Muscle layer of duodenum (tissue), 2 donors: ENCODE results near the gene NRAP.
"Not testable (repeated sequence)": the region's sequence is repeated elsewhere in the genome, so short reads cannot be mapped to it uniquely, and the experiment has no call there.

Experiments
- H3K27ac ChIP-seq: one replicate; pipeline ENCODE4 v1.7.0; 2013; ENCODE audit warnings: mild to moderate bottlenecking, low read length
- H3K27me3 ChIP-seq: one replicate; pipeline ENCODE4 v1.7.0; 2013; ENCODE audit warnings: low read depth, mild to moderate bottlenecking, control low read depth, low read length
- H3K36me3 ChIP-seq, 2 donors: one replicate each; pipeline ENCODE4 v1.7.0; 2013; ENCODE audit warnings: low read length in 2 of 2, control low read depth in 1 of 2, mild to moderate bottlenecking in 1 of 2; ENCODE audit not compliant: insufficient read depth in 2 of 2, control insufficient read depth in 1 of 2
- H3K4me1 ChIP-seq, 2 donors: one replicate each; pipeline ENCODE4 v1.7.0; 2013; ENCODE audit warnings: low read length in 2 of 2, mild to moderate bottlenecking in 2 of 2, control low read depth in 1 of 2, moderate library complexity in 1 of 2; ENCODE audit not compliant: insufficient read depth in 2 of 2, control insufficient read depth in 1 of 2
- H3K4me3 ChIP-seq, 2 donors: one replicate each; pipeline ENCODE4 v1.7.0; 2013; ENCODE audit warnings: low read length in 2 of 2, low read depth in 1 of 2, mild to moderate bottlenecking in 1 of 2
- H3K9me3 ChIP-seq, 2 donors: one replicate each; pipeline ENCODE4 v1.7.0; 2013; ENCODE audit warnings: low read length in 2 of 2, control low read depth in 1 of 2, mild to moderate bottlenecking in 1 of 2; ENCODE audit not compliant: control insufficient read depth in 1 of 2
- donor health status: healthy.

Gene NRAP

DNA sequence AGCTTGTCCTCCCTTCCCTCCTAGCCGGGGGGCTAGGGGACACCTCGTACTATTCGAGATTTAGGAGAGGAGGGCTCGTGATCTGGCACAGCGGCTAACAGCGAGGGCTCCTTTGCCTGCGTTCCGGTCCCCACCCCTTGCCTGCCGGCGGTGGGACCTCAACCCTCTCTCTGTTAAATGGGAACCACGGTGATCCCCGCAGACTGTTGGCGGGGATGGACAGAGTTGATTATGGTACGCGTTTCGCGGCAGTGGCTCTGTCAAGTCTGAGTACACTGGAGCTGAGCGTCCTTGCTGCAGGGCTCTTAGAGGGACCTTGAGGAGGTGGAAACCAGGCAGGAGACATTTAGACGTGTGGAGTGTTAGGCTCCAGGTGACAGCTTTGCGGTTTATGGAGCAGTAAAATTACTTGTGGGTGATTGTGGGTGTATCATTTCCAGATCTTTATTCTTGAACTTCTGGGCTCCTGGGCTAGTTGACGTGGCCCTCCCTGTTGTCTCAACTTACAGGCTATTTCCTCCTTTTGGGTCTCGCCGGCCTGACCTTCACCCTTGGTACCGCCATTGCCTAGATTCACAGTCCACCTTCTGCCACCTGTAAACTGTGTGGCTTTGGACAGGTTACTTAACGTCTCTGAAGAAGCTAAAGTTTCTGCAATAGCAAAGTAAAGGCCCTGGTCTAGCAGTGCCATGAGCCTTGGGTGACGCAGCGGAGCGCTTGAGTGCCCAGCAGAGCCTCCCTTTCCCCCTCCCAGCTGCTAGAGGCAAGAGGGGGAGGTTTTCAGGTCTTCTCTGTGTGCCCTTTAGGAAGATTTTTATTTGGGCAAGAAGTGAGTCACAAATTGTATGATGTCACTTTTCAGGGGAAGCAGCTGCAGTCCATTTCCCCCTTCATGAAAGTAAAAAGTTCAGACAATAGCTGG is 16.6 kb upstream of the NRAP start:
- H3K36me3 ChIP-seq, result no peaks in the 10 kb centered on the region
- H3K27ac ChIP-seq, result peak overlapping the region; percentile 98
- H3K4me1 ChIP-seq, result peaks cover 4 to 6% of the 10 kb centered on the region in 2 donors
- H3K9me3 ChIP-seq, result no peaks in the 10 kb centered on the region
- peak overlapping the region; percentile 80 to 98 for H3K4me3 ChIP-seq
- no peaks in the 10 kb centered on the region for H3K27me3 ChIP-seq

DNA sequence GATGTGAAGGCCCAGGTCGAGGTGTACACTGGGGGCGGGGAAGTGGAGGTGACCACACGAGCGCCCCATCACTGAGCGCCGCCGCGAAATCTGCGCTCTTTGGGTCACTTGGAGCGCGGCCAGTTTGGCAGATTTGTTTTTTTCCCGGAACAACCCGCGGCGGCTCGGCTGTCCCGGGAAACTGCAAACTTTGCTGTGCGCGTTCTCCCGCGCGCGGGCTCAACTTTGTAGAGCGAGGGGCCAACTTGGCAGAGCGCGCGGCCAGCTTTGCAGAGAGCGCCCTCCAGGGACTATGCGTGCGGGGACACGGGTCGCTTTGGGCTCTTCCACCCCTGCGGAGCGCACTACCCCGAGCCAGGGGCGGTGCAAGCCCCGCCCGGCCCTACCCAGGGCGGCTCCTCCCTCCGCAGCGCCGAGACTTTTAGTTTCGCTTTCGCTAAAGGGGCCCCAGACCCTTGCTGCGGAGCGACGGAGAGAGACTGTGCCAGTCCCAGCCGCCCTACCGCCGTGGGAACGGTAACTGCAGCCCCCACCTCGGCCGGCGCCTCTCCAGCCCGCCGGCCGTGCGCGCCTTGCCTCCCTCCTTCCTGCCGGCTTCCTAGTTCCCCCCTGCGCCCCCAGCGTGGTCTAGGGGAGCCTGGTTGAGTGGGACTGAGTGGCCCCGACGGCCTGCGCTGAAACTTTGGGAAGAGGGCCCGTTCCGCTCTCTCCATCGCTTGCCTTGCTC is 15.8 kb upstream of the NRAP start, which contains the start of gene CASP7:
CASP7 (plus strand) TSS at position 450 of the 727 bp plus-strand sequence. CDS start 17,582 bp downstream, outside the sequence.
- Histone ChIP-seq H3K27me3 (no peaks in the 10 kb centered on the region), H3K36me3 (no peaks in the 10 kb centered on the region), H3K27ac (peak within 1 kb of the TSS; percentile 98), H3K4me3 (peak within 1 kb of the TSS; percentile 80 to 98), H3K9me3 (no peaks in the 10 kb centered on the region), H3K4me1 (peaks cover 4 to 6% of the 10 kb centered on the region in 2 donors)

DNA sequence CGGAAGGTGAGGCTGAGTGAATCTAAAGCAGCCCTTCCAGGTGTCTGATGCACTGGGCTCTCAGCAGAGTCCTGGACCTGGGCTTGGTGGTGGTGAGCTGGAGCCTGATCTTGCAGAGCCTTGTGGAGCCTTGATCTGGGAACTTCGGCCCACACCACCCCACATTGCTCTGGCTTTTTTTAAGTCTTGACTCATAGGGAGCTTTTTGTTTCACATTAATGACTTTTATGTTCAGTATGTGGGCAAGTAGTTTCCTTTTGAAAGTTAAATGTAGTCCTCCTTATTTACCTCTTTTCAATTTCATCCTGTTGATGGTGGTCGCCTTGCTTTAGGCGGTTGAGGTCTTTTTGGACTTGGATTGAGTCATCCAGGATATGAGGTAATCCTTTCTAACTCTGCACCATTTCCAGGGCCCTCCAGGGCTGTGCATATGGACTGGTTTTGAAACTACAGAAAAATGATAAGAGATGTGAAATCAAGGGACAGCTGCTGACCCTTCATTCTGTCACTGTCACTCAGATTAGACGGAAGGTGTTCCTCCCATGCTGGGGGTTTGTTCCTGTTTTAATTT is 2.9 kb upstream of the NRAP start:
- no peaks in the 10 kb centered on the region for H3K36me3 ChIP-seq
- H3K4me1 ChIP-seq, result no peaks in the 10 kb centered on the region
- peaks cover 0 to 8% of the 10 kb centered on the region in 2 donors for H3K9me3 ChIP-seq
- H3K27me3 ChIP-seq, result no peaks in the 10 kb centered on the region
- no peak overlapping the region for H3K27ac ChIP-seq
- no peak overlapping the region for H3K4me3 ChIP-seq

DNA sequence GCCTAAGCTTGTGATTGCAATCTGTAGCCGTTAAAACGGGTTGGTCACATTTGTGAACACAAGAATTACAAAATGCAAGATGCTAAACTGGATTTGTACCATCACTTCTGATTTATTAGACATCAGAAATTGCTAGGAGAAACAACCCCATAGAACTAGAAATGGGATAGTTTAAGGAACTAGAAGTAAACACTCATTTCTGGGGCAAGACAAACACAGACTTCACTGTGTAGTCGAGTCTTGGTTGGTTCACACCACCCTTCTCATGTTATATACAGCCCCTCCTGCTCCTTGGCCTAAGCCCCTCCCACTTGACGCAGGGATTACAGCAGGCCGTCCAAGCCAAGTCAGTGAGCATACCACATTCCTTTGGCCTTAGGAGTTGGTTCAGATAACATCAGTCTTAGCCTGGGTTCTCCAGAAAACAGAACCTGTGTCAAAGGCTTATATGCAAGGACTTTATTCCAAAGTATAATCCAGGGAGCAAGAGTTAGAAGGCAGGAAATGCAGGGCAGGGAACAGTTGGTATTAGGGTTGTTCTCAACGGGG is 2.0 kb upstream of the NRAP start:
- Histone ChIP-seq H3K27me3 (no peaks in the 10 kb centered on the region), H3K4me1 (no peaks in the 10 kb centered on the region), H3K4me3 (no peak overlapping the region), H3K36me3 (no peaks in the 10 kb centered on the region), H3K9me3 (peaks cover 0 to 8% of the 10 kb centered on the region in 2 donors), H3K27ac (no peak overlapping the region)

DNA sequence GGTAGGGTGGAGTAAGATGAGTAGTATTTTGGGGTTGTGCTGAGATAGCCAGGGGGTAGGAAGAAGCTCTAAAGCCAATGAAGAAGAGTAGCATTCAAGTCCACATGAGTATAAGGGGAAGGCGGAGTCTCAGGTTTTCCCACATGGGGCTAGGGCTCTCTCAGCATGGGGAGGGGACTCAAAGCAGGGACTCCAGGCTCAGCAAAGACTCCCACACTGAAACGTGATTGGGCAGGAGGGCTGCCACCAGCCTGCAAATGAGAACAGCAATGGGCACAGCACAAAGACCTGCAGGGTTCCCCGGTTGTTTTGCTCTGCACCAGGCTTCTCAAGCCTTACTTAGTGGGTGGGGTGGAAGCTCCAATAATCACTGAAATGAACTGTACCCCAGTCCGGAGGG is 1.5 kb upstream of the NRAP start:
- Histone ChIP-seq H3K9me3 (peaks cover 0 to 3% of the 10 kb centered on the region in 2 donors), H3K4me1 (no peaks in the 10 kb centered on the region), H3K27me3 (no peaks in the 10 kb centered on the region), H3K27ac (no peak overlapping the region), H3K4me3 (no peak overlapping the region), H3K36me3 (no peaks in the 10 kb centered on the region)

DNA sequence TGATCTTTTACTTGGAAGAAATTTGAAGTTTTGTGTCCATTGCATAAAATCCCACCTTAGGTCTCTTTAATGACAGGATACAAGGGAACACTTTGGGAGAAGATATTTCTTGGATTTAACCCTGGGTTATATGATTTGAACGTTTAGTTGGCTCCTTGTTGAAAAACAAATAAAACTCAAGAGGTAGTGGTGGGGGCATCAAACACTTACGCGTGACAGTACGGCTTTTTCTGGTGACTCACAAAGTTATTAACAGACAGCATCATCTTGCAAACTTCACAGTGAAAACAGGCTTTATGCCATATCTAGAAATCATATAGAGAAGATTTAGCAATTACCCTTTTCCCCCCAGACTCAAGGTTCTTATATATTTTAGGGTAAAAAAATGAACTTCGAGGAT is 699 bp downstream of the NRAP start:
- no peak overlapping the region for H3K27ac ChIP-seq
- H3K4me3 ChIP-seq, result no peak overlapping the region

DNA sequence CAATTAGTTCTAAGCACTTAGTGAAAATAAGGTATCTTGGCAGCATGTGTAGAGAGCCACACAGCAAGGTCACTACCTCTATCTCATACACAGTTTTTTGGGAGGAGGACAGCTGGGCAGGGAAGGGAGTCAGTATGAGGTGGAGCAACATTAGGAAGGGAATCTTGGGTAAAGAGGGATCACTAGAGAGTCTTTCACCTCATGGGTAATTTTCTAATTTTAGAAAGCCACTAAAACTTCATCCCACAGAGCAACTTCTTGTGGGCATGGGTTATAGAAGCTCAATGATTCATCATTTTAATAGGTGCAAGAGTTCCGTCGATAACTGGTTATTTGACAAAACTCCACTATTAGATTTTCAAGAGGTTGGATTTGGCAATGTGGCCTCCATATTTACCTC is 2.5 kb downstream of the NRAP start:
- H3K4me1 ChIP-seq, result no peaks in the 10 kb centered on the region
- no peaks in the 10 kb centered on the region for H3K36me3 ChIP-seq
- no peaks in the 10 kb centered on the region for H3K27me3 ChIP-seq
- no peak overlapping the region for H3K4me3 ChIP-seq
- H3K9me3 ChIP-seq, result no peaks in the 10 kb centered on the region
- no peak overlapping the region for H3K27ac ChIP-seq

More for the DNA sequence above, 699 bp downstream of the NRAP start:
- H3K36me3 ChIP-seq, result no peaks in the 10 kb centered on the region
- H3K4me1 ChIP-seq, result no peaks in the 10 kb centered on the region
- H3K27me3 ChIP-seq, result no peaks in the 10 kb centered on the region
- H3K9me3 ChIP-seq, result no peaks in the 10 kb centered on the region

DNA sequence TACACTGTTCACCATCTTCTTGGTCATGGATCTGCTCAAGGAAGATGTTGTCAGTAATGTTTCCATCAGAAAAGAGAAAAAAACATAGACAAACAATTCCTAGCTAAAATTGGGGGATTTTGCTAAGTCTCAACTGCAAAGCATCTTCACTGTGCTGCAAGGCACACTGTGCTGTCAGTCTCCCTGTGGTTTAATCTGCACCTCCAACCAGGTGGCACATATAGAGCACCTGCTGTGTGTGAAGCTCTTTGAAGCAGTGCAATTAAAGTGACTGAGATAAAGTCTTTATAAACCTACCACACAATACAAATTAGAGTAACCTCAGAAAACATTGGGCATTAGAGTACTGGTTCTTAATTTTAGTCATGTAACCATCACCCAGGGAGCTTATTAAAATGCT is 6.3 kb downstream of the NRAP start:
- no peaks in the 10 kb centered on the region for H3K36me3 ChIP-seq
- no peaks in the 10 kb centered on the region for H3K27me3 ChIP-seq
- no peaks in the 10 kb centered on the region for H3K9me3 ChIP-seq
- no peaks in the 10 kb centered on the region for H3K4me1 ChIP-seq
- H3K27ac ChIP-seq, result no peak overlapping the region
- no peak overlapping the region for H3K4me3 ChIP-seq

DNA sequence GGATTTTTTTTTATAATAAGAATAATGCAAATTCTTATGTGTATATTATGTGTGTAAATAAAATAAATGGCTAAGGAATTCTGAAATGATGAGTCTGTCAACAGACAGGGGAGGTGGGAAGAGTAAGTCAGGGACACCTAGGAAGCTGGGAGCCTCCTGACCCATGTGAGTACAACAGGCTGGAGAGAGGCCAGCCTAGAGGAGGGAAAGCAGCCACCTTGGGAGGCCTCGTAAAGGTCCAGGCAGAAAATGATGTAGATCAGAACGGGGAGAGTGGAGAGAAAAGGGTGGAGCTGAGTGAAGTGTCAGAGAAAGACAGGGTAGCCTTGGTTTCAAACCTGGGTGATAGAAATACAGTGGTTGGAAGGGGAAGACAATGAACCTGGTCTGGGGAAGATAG is 6.9 kb downstream of the NRAP start:
- Histone ChIP-seq H3K4me3 (no peak overlapping the region), H3K36me3 (no peaks in the 10 kb centered on the region), H3K9me3 (no peaks in the 10 kb centered on the region), H3K27ac (no peak overlapping the region), H3K27me3 (no peaks in the 10 kb centered on the region), H3K4me1 (no peaks in the 10 kb centered on the region)

DNA sequence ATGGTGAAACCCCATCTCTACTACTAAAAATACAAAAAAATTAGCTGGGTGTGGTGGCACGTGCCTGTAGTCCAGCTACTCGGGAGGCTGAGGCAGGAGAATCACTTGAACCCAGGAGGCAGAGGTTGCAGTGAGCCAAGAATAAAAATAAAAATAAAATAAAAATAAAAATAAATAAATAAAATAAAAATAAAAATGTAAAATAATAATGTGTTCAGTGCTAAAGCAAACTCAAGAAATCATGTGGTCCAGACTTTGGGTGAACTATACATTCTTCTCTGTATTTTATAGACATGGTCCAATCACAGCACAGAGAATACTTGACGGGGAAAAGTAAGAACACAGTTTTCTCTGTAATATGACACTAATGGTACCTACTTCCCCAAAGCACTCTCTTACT is 11.4 kb downstream of the NRAP start:
- not testable (repeated sequence) for H3K4me1 ChIP-seq, H3K36me3 ChIP-seq, H3K27ac ChIP-seq

DNA sequence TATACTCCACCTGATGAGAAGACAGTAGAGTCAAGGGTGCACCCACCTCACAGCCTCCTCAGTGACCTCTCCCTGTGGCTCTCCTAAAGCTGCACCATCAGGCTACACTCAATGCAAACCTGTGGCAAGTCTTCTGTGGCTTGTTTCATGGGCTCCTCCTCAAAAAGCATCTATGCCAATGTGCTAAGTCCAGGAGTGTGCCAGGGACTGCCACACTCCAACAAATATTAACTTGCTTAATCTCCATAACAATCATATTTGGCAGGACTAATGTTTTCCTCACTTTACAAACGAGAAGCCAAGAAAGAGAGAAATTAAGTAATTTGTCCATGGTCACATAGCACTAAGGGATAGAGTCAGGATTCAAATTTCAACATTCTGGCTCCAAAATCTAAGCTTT is 11.9 kb downstream of the NRAP start:
- no peaks in the 10 kb centered on the region for H3K27me3 ChIP-seq
- H3K27ac ChIP-seq, result no peak overlapping the region
- H3K9me3 ChIP-seq, result no peaks in the 10 kb centered on the region
- H3K36me3 ChIP-seq, result no peaks in the 10 kb centered on the region
- no peak overlapping the region for H3K4me3 ChIP-seq
- no peaks in the 10 kb centered on the region for H3K4me1 ChIP-seq

More for the DNA sequence above, 11.4 kb downstream of the NRAP start:
- not testable (repeated sequence) for H3K9me3 ChIP-seq, H3K4me3 ChIP-seq, H3K27me3 ChIP-seq
